Measurements from ENCODE around the gene IFTAP.

- TF ChIP-seq, protein P1, sequence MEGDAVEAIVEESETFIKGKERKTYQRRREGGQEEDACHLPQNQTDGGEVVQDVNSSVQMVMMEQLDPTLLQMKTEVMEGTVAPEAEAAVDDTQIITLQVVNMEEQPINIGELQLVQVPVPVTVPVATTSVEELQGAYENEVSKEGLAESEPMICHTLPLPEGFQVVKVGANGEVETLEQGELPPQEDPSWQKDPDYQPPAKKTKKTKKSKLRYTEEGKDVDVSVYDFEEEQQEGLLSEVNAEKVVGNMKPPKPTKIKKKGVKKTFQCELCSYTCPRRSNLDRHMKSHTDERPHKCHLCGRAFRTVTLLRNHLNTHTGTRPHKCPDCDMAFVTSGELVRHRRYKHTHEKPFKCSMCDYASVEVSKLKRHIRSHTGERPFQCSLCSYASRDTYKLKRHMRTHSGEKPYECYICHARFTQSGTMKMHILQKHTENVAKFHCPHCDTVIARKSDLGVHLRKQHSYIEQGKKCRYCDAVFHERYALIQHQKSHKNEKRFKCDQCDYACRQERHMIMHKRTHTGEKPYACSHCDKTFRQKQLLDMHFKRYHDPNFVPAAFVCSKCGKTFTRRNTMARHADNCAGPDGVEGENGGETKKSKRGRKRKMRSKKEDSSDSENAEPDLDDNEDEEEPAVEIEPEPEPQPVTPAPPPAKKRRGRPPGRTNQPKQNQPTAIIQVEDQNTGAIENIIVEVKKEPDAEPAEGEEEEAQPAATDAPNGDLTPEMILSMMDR (conservative IDR thresholded peaks at IDR 0.05; ENCODE audit: low read length) = no peak
- TF ChIP-seq EZH2phosphoT487 (IDR thresholded peaks at IDR 0.05; ENCODE audit: borderline replicate concordance, low read depth, low read length) = no peak
Measured at GRCh38 chr11:36700246-36700645, 105.9 kb downstream of the IFTAP start.

Measured in OCI-LY7 (cell line).